ENCODE data around the gene DYNLT2B. TPM values are rescaled to one million over a fixed set of nuclear protein-coding genes. Genes with fewer than 3 reads are reported as not detected.

Gene DYNLT2B
- 20.3 to 29.0 TPM (median 23.7 TPM) in 5 replicates for total RNA-seq (2022; extraction: Qiagen RNA extraction; ENCODE audit: low read depth)

DNA sequence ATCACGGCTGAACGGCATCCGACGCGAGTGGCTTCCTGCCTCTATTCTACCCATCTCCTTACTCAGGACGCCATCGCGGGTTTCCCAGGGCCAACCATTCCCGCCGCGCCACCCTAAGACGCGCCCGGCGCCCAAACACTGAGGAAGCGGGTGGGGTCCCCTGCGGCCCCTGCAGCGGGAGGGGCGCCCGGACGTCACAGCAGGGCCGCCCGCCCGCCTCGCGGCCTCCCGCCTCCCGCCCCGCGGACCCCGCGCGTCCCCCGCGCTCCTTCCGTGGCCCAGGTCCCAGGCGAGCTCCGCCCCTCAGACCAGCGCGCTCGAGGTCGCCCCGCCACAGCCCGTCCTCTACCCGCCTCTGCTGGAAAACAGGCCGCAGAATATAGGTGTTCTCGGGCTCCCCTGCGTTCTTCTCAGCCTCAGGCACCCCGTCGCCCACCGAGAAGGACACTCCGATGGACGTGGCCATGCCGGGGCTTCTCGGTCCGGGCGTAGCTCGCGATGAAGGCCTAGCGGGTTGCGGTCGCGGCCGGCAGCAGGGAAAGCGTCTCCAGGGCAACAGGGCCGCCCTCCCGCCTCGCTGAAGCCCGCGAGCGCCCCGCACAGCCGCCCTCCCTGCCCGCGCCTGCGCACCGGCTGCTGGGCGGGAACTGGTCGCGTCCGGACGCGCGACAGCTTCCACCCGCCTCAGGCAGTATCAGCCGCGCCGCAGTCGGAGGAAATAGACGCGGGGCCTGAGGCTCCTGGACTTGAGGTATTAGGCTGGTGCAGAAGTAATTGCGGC, at the start of gene DYNLT2B:
DYNLT2B (minus strand) TSS at position 554 of the 781 bp plus-strand sequence; CDS start at position 466, 88 bp downstream.

GRCh38 chr3:196287440-196288140, 30.4 kb downstream of the DYNLT2B start, which contains the start of gene PCYT1A:
PCYT1A (minus strand) TSS chr3:196287726; CDS start chr3:196270531, 17,195 bp downstream.

Other genes starting within 250 kb of the DYNLT2B start
- 59.5 to 107 TPM (median 99.6 TPM) in 5 replicates for gene TFRC, start 236.2 kb downstream of the DYNLT2B start, total RNA-seq (2022; extraction: Qiagen RNA extraction; ENCODE audit: low read depth)
- gene ZDHHC19, start 106.8 kb downstream of the DYNLT2B start, total RNA-seq (2022; extraction: Qiagen RNA extraction; ENCODE audit: low read depth) = 0.15 TPM in 1 of 5 replicates, not detected in the others
- not detected in 5 replicates for gene SLC51A, start 101.7 kb downstream of the DYNLT2B start, total RNA-seq (2022; extraction: Qiagen RNA extraction; ENCODE audit: low read depth)
- 29.9 to 39.8 TPM (median 31.8 TPM) in 5 replicates for gene PCYT1A, start 30.5 kb downstream of the DYNLT2B start, total RNA-seq (2022; extraction: Qiagen RNA extraction; ENCODE audit: low read depth)
- gene TM4SF19, start 20.1 kb upstream of the DYNLT2B start, total RNA-seq (2022; extraction: Qiagen RNA extraction; ENCODE audit: low read depth) = 7.5 to 11.4 TPM (median 9.4 TPM) in 5 replicates
- 6.3 to 9.3 TPM (median 8.9 TPM) in 5 replicates for gene UBXN7, start 114.2 kb upstream of the DYNLT2B start, total RNA-seq (2022; extraction: Qiagen RNA extraction; ENCODE audit: low read depth)
- 3.5 to 5.4 TPM (median 4.7 TPM) in 5 replicates for gene RNF168, start 185.5 kb upstream of the DYNLT2B start, total RNA-seq (2022; extraction: Qiagen RNA extraction; ENCODE audit: low read depth)
- not detected in 5 replicates for gene SMCO1, start 197.1 kb upstream of the DYNLT2B start, total RNA-seq (2022; extraction: Qiagen RNA extraction; ENCODE audit: low read depth)